Prostate gland (tissue), 2 donors: ENCODE data around the gene MMP12.

Experiments used
- CTCF ChIP-seq, 4 experiments: fragments of 200-600 bp in 2 of 4; fragments of 450-650 bp in 2 of 4; sonication (generic) in 2 of 4; IDR thresholded peaks; 1 replicate in 3 of 4; 2 replicates in 1 of 4; pipeline ENCODE4 v1.5.1; 2016 to 2019; ENCODE audit warnings: antibody characterized with exemption in 4 of 4, mild to moderate bottlenecking in 2 of 4, moderate library complexity in 2 of 4
- POLR2AphosphoS5 ChIP-seq: sonication (generic); formaldehyde crosslinking; IDR thresholded peaks from one replicate; pipeline ENCODE4 v1.6.1; 2017; ENCODE audit warnings: antibody characterized with exemption

- TF ChIP-seq CTCF (IDR thresholded peaks at IDR 0.05): no peak
- TF ChIP-seq POLR2AphosphoS5: no peak
Measured at GRCh38 chr11:102879801-102880200, 5.0 kb upstream of the MMP12 start.
